ENCODE data around the gene DHRS2. TPM values are rescaled to one million over a fixed set of nuclear protein-coding genes. Genes with fewer than 3 reads are reported as not detected.

DHRS2 gene
- total RNA-seq, 1 donor from 2014 or later: not detected

GRCh38 chr14:23645812-23646647 lies 9.9 kb downstream of the DHRS2 start:
- DNase-seq (ENCODE audit: extremely low read depth, low read depth, low spot score): no peak

- no peak for DNase-seq (ENCODE audit: extremely low read depth, low read depth, low spot score)
These were observed 10.7 kb downstream of the DHRS2 start for GRCh38 chr14:23646648-23647549.

DNA sequence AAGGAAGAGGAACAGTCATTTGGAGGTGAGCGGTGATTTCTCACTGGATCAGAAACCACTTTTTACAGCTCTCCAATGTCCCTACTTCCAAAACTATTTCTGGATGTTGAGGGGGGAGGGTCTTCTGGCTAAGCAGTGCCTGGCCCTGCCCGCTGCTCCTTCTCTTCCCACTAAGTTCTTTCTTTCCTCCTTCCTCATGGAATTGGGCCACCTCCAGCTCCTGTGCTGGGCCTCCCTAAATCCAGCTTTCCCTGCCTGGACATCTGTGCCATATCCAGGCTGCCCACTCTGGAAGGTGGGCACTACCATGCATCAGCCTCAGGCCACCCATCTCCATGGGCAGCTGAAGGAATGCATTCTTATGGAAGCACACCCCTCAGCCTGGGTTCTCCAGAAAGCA lies 11.5 kb downstream of the DHRS2 start:
- no peak for DNase-seq (ENCODE audit: extremely low read depth, low read depth, low spot score)

DNA sequence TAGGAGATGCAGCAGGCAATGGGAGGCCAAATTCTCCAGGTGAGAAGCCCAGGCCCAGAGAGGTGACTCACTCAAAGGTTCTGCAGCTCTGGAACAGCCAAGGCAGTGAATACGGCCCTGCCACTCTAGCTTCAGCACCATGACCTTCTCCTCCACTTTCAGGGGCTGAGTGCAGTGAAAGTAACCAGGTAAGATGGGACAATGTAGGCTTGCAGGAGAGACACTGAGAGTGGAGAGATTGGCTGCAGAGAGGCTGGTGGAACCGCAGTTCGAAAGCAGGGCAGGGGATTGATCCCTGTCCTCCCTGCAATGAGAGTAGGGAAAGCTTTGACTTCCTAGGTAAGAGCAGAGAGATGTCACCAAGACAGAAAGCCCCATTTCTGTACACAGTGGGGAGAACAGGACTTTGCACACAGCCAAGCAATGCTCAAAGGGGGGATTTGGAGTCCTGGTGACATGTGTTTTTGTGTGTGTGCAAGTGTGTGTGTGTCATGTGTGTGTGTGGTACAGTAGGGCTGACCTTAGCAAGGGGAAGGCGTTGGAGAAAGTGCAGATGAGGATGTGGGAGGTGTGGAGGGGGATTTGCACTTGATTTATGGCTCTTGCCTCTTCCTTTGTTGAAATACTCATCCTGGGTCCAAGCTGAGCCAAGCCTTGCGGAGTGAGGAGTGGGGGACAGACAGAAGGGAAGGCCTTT lies 12.7 kb downstream of the DHRS2 start:
- DNase-seq (ENCODE audit: extremely low read depth, low read depth, low spot score): no peak

- DNase-seq (ENCODE audit: extremely low read depth, low read depth, low spot score): no peak
These were observed 14.3 kb downstream of the DHRS2 start for GRCh38 chr14:23650506-23650905.

DNA sequence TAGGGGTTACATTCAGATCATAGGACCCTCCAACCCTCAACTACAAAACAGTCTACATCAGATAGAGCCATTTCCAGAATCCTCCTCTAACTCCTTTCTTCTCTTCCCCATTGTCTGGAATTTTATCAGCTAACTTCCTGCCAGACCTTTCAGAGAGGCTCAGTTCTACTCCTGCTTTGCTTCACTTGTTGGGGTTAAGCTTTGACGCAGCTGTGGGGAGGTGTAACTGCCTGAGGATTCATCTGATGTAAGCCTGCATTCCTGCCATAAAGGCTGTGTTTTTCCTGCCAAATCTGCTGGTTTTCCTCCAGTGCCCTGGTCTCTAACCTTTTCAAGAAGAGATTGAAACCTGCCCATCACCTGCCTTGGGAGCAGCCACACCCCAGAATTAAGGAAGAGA lies 16.9 kb downstream of the DHRS2 start:
- no peak for DNase-seq (ENCODE audit: extremely low read depth, low read depth, low spot score)

- DNase-seq (ENCODE audit: extremely low read depth, low read depth, low spot score): no peak
These were observed 18.1 kb downstream of the DHRS2 start for GRCh38 chr14:23654231-23654630.

- DNase-seq (ENCODE audit: extremely low read depth, low read depth, low spot score): no peak
These were observed 21.9 kb downstream of the DHRS2 start for GRCh38 chr14:23657959-23658470.

DNA sequence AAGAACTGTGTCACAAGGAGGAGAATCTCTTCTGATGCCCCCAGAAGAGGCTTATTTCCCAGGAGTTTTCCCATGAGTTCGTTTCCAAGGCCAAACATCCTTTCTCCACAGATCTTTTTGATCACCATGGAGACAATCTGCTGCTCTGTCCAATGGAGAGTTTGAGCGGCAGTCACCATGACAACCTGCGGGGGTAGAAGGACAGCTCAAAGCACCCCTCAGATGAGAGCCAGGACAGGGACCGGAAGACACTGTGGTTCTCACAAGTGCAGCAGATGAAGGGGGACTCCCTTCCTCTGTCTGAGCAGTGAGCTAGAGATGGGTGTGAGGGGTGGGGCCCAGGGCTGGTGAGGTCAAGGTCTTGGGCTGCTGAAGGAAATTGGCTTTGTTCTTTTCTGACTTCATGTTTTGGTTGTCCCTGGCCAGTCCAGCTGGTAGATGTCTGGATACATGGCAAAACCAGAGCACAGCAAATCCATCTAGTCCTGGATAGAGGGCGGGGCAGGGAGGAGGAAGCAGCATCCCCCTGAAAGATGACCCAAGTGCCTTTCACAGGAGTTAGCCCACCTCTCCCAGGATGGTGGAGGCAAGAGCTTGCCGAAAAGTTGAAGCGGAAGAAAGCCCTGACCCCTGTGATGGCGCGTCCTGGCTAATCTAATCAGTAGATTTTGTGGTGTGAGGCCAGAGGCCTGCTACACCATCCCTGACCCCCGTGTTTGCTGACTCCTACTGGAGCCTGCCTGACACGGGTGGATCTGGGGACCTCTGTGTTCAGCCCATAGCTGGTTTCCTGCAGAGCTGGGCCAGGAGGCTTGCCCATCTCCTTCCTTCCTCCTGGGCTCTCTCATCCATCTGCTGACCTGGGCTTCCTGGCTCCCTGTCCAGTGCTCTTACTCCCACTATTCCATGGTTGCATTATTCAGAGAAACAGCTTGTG lies 24.4 kb downstream of the DHRS2 start:
- DNase-seq (ENCODE audit: extremely low read depth, low read depth, low spot score): no peak

DNA sequence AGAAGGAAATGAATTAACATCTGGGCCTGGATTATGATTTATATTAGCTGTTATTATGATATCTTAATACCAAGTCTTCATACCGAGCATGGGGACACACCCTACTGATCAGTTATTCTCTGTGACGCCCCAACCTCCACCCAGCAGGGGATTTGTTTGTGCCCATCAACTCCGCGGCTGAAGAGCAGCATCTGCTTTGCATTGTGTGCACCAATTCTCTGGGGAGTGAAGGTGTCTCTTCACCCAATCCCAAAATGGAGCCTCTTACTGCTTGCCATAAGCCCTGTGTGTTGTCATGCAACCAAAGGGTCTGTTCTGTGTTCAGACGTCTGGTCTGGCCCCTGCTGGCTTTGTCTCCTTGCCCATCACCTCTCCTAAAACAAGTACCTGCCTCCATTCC lies 25.4 kb downstream of the DHRS2 start:
- no peak for DNase-seq (ENCODE audit: extremely low read depth, low read depth, low spot score)

GRCh38 chr14:23663127-23663526 lies 27.0 kb downstream of the DHRS2 start:
- DNase-seq (ENCODE audit: extremely low read depth, low read depth, low spot score): no peak

DNA sequence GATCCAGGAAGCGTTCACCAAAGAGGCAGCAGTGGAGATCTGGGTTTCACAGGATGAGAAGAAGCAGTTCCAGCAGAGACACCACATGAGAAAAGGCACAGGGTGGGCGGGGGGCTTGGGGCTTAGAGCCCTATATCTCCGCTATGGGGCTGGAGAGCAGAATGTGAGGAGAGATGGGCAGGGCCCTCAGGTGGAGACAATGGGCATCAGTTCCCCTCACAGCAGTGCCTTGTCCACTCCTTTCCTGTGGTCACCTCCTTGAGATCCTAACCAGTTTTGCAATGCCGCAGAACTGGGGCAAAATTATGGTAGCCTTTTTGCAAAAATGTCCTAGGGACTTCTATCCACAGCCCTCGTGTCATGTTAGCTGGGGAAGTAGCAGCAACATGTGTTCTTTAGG lies 27.5 kb downstream of the DHRS2 start:
- no peak for DNase-seq (ENCODE audit: extremely low read depth, low read depth, low spot score)

GRCh38 chr14:23664207-23664885 lies 28.2 kb downstream of the DHRS2 start:
- no peak for DNase-seq (ENCODE audit: extremely low read depth, low read depth, low spot score)

GRCh38 chr14:23665302-23666016 lies 29.3 kb downstream of the DHRS2 start:
- DNase-seq (ENCODE audit: extremely low read depth, low read depth, low spot score): no peak

- DNase-seq (ENCODE audit: extremely low read depth, low read depth, low spot score): no peak
These were observed 31.0 kb downstream of the DHRS2 start for GRCh38 chr14:23667134-23667533.

DNA sequence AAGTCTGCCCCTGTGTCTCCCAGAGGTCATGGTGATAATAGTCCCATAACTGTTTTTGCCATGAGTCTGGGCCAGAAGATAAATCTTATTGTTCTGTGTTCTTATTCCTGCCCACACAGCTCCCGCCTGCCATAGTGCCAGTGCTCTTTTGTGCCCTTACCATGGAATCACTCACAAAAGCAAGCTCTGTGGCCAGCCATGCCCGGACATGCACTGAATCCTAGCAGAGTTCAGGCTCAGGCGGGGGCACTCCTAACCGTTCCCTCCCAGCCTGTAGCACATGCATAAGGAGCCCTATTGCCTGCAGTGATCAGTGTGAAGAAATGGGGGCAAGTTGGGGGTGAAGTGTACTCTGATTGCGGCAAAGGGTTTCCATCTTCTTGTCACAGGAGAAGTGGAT lies 33.3 kb downstream of the DHRS2 start:
- DNase-seq (ENCODE audit: extremely low read depth, low read depth, low spot score): no peak

DNA sequence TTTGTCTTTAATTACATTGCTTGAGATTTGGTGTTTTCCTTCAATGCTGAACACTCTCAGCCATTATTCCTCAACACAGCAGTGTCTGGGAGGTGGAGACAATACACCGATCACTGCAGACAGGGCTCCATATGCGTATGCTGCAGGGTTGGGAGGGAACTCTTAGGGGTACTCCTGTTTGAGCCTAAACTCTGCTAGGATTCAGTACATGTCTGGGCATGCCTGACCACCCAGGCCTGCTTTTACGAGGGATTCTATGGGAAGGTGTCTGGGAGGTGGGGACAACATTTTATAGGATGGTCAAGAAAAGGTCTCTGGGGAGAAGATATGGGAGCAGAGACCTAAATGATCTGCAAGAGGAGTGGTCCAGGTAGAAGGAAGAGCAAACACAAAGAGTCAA lies 34.3 kb downstream of the DHRS2 start:
- no peak for DNase-seq (ENCODE audit: extremely low read depth, low read depth, low spot score)

- DNase-seq (ENCODE audit: extremely low read depth, low read depth, low spot score): no peak
These were observed 36.0 kb downstream of the DHRS2 start for GRCh38 chr14:23672200-23672599.

GRCh38 chr14:23675337-23675736 lies 39.2 kb downstream of the DHRS2 start:
- DNase-seq (ENCODE audit: extremely low read depth, low read depth, low spot score): no peak
